SK-N-SH (cell line): ENCODE data around the gene FBXW11. TPM values are rescaled to one million over a fixed set of nuclear protein-coding genes. Genes with fewer than 3 reads are reported as not detected.

Experiments used
- CTCF ChIA-PET: fragments of 300-600, 350-600 bp; formaldehyde crosslinking; extraction: SDS; loops from one replicate; lab custom pipeline; 2021; lab: Yijun Ruan, JAX
- POLR2A ChIA-PET: fragments of 350-600 bp; sonication (Branson Sonifier 250); formaldehyde crosslinking; extraction: SDS; loops from one replicate; lab custom pipeline; 2020; ENCODE audit warnings: antibody characterized with exemption, inconsistent platforms; lab: Yijun Ruan, JAX
- DNase-seq: peaks from one replicate; pipeline ENCODE4 v3.0.0; 2012
- H2AFZ ChIP-seq: fragments of 200-600 bp; sonication (generic); 2 replicates; pipeline ENCODE4 v1.8.1; 2016; ENCODE audit warnings: antibody characterized with exemption, mild to moderate bottlenecking, low read depth
- H3F3A ChIP-seq: fragments of 200-600 bp; sonication (generic); replicated peaks from 2 replicates; pipeline ENCODE3; 2016; ENCODE audit warnings: antibody characterized with exemption, mild to moderate bottlenecking; ENCODE audit not compliant: insufficient read depth
- H3K27ac ChIP-seq, 2 experiments: fragments of 200-500 bp in 1 of 2; fragments of 200-600 bp in 1 of 2; sonication (Bioruptor generic) in 1 of 2; sonication (generic), shearing (Covaris generic) in 1 of 2; 2 replicates each; pipeline versions ENCODE4 v1.5.1 to v1.6.1; 2014 to 2016; ENCODE audit warnings: low read depth in 2 of 2, inconsistent platforms in 1 of 2, low read length in 1 of 2, mild to moderate bottlenecking in 1 of 2, mixed read lengths in 1 of 2
- H3K27me3 ChIP-seq: fragments of 200-600 bp; sonication (generic), shearing (Covaris generic); 2 replicates; pipeline ENCODE4 v1.6.1; 2016; ENCODE audit warnings: mixed run types; ENCODE audit not compliant: insufficient read depth
- H3K36me3 ChIP-seq, 2 experiments: fragments of 200-500 bp in 1 of 2; fragments of 200-600 bp in 1 of 2; sonication (Bioruptor generic) in 1 of 2; sonication (generic) in 1 of 2; replicated peaks in 1 of 2; 2 replicates each; pipeline versions ENCODE3 to v1.5.1; 2014 to 2016; ENCODE audit warnings: low read length in 1 of 2, mild to moderate bottlenecking in 1 of 2; ENCODE audit not compliant: insufficient read depth in 2 of 2, control insufficient read depth in 1 of 2
- H3K4me1 ChIP-seq, 2 experiments: fragments of 200-500 bp in 1 of 2; fragments of 200-600 bp in 1 of 2; sonication (Bioruptor generic) in 1 of 2; sonication (generic), shearing (Covaris generic) in 1 of 2; 2 replicates each; pipeline versions ENCODE4 v1.5.1 to v1.6.1; 2014 to 2016; ENCODE audit warnings: low read depth in 1 of 2, low read length in 1 of 2, mixed run types in 1 of 2; ENCODE audit not compliant: insufficient read depth in 2 of 2, control insufficient read depth in 1 of 2
- H3K4me2 ChIP-seq: fragments of 200-600 bp; sonication (generic), shearing (Covaris generic); 2 replicates; pipeline ENCODE4 v1.6.1; 2017; ENCODE audit warnings: mixed run types
- H3K4me3 ChIP-seq, 2 experiments: fragments of 200-500 bp in 1 of 2; fragments of 200-600 bp in 1 of 2; sonication (Bioruptor generic) in 1 of 2; sonication (generic), shearing (Covaris generic) in 1 of 2; 2 replicates each; pipeline versions ENCODE4 v1.5.1 to v1.8.1; 2014 to 2016; ENCODE audit warnings: low read depth in 2 of 2, inconsistent platforms in 1 of 2, low read length in 1 of 2, mild to moderate bottlenecking in 1 of 2, mixed read lengths in 1 of 2, moderate library complexity in 1 of 2
- H3K79me2 ChIP-seq: fragments of 200-600 bp; sonication (generic); 2 replicates; pipeline ENCODE4 v1.8.1; 2017; ENCODE audit warnings: mild to moderate bottlenecking; ENCODE audit not compliant: insufficient read depth
- H3K9ac ChIP-seq: fragments of 200-600 bp; sonication (generic); 2 replicates; pipeline ENCODE4 v1.6.1; 2017; ENCODE audit warnings: mixed run types
- H3K9me2 ChIP-seq: fragments of 200-600 bp; sonication (generic); 2 replicates; pipeline ENCODE4 v1.6.1; 2017; ENCODE audit warnings: mixed run types
- H3K9me3 ChIP-seq: fragments of 200-600 bp; sonication (generic); 2 replicates; pipeline ENCODE4 v1.6.1; 2017; ENCODE audit warnings: mixed run types, mild to moderate bottlenecking, moderate library complexity
- H4K20me1 ChIP-seq: fragments of 200-600 bp; sonication (generic); 2 replicates; pipeline ENCODE4 v1.6.1; 2017; ENCODE audit warnings: mild to moderate bottlenecking, mixed run types; ENCODE audit not compliant: insufficient read depth
- EZH2phosphoT487 ChIP-seq: fragments of 200-600 bp; sonication (generic); IDR thresholded peaks from 2 replicates; pipeline ENCODE4 v1.6.1; 2017; ENCODE audit warnings: low read depth, mixed run types, mild to moderate bottlenecking, antibody characterized with exemption, moderate library complexity, borderline replicate concordance
- FOSL2 ChIP-seq: IDR thresholded peaks from 2 replicates; pipeline ENCODE4 v1.4.0; 2012; ENCODE audit warnings: low read depth, mild to moderate bottlenecking, moderate library complexity, borderline replicate concordance
- FOXM1 ChIP-seq: IDR thresholded peaks from 2 replicates; pipeline ENCODE4 v1.4.0; 2012; ENCODE audit warnings: low read depth, mild to moderate bottlenecking
- GATA2 ChIP-seq: sonication (generic); formaldehyde crosslinking; IDR thresholded peaks from 2 replicates; pipeline ENCODE4 v1.5.0; 2020; ENCODE audit warnings: mild to moderate bottlenecking, missing genetic modification reagents
- JUND ChIP-seq: IDR thresholded peaks from 2 replicates; pipeline ENCODE4 v1.4.0; 2012
- MEF2A ChIP-seq: IDR thresholded peaks from 2 replicates; pipeline ENCODE4 v1.4.0; 2012; ENCODE audit warnings: low read depth, borderline replicate concordance
- MXI1 ChIP-seq: IDR thresholded peaks from 2 replicates; pipeline ENCODE4 v1.6.1; 2012; ENCODE audit warnings: mild to moderate bottlenecking, low read depth, low read length, improper control_type of control experiment
- NFIC ChIP-seq: IDR thresholded peaks from 2 replicates; pipeline ENCODE4 v1.4.0; 2012; ENCODE audit warnings: borderline replicate concordance
- NRF1 ChIP-seq: IDR thresholded peaks from 2 replicates; pipeline ENCODE4 v1.6.1; 2012; ENCODE audit warnings: low read depth, mild to moderate bottlenecking, low read length
- POLR2AphosphoS5 ChIP-seq: IDR thresholded peaks from 2 replicates; pipeline ENCODE4 v1.6.1; 2012; ENCODE audit warnings: low read depth, low read length
- RCOR1 ChIP-seq: fragments of 150-350 bp; IDR thresholded peaks from 2 replicates; pipeline ENCODE4 v1.6.1; 2017; ENCODE audit warnings: antibody characterized with exemption, low read length
- RFX5 ChIP-seq: IDR thresholded peaks from 2 replicates; pipeline ENCODE4 v1.6.1; 2012; ENCODE audit warnings: mild to moderate bottlenecking, improper control_type of control experiment, low read length
- SMC3 ChIP-seq: IDR thresholded peaks from 2 replicates; pipeline ENCODE4 v1.6.1; 2012; ENCODE audit warnings: low read depth, low read length, improper control_type of control experiment
- WGBS: methylation state at CpG from one replicate; pipeline ENCODE4 v1.1.6; 2017; ENCODE audit warnings: low lambda C conversion rate; 5-methylcytosine and 5-hydroxymethylcytosine counted together
- polyA plus RNA-seq, 3 experiments: library from polyadenylated mRNA; depleted of rRNA; stranded (reverse); fragments of >200 nt; gene quantifications; 2 replicates each; pipeline ENCODE4 v1.2.3, GENCODE V29; 2012
- TF ChIP-seq, protein P1 (sequence below): IDR thresholded peaks from 2 replicates; pipeline ENCODE4; 2012
- TF ChIP-seq, protein P2 (sequence below): fragments of 200-600 bp; sonication (generic); IDR thresholded peaks from 2 replicates; pipeline ENCODE4 v1.6.1; 2017; ENCODE audit warnings: antibody characterized with exemption, mild to moderate bottlenecking, moderate library complexity
- TF ChIP-seq, protein P3 (sequence below): IDR thresholded peaks from 2 replicates; pipeline ENCODE4 v1.4.0; 2012; ENCODE audit warnings: low read depth

The FBXW11 gene
- polyA plus RNA-seq, 1 of the 3 experiments (the other 2 are of a cell fraction): 37.5 TPM

DNA sequence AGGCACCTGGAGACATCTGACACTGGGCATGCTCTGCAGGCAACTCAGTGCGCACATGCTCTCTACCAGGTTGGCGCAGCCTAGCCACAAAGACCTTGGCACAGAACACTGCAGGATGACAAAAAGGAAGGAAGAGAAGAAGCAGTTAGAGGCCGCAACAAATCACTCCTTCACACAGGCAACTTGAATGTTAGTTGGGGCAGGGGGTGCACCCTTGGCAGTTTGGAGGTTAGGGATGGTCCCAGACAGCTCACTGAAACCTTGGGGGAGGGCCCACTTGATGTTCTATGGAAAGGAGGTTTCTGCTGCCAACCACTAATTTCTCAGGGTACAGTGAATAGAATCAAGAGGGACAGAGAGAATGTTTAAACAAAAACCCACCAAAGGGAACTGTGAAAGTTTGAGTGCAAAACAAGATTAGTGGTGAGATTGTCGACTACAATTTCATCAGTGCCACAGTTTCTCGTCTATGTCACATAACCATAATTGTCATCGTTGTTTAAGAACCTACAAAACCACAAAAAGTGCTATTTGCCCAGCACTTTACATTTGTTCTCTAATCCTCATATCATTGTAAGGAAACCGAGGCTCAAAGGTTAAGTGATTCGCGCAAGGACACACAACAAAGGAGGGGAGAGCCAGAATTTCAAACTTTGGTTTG is 48.7 kb downstream of the FBXW11 start:
- peaks cover 97% of the 10 kb centered on the region for H4K20me1 ChIP-seq
- no peaks in the 10 kb centered on the region for H3K9me2 ChIP-seq
- peaks cover 99% of the 10 kb centered on the region for H3K79me2 ChIP-seq
- H3F3A ChIP-seq: peaks cover 19% of the 10 kb centered on the region
- no peak overlapping the region for H3K27ac ChIP-seq
- no peak overlapping the region for H3K4me2 ChIP-seq
- no peak overlapping the region for H3K4me3 ChIP-seq
- H3K36me3 ChIP-seq: peaks cover 0 to 4% of the 10 kb centered on the region in 2 experiments
- no peaks in the 10 kb centered on the region for H3K9me3 ChIP-seq
- CTCF ChIA-PET: interaction anchor here (0.9 kb wide), 1 partner anchor 37 kb away, joined by 3 read pairs; no protein-coding TSS in a partner anchor
- H3K27me3 ChIP-seq: no peaks in the 10 kb centered on the region
- H3K9ac ChIP-seq: no peak overlapping the region
- no peak for TF ChIP-seq SMC3
- TF ChIP-seq, protein P1, sequence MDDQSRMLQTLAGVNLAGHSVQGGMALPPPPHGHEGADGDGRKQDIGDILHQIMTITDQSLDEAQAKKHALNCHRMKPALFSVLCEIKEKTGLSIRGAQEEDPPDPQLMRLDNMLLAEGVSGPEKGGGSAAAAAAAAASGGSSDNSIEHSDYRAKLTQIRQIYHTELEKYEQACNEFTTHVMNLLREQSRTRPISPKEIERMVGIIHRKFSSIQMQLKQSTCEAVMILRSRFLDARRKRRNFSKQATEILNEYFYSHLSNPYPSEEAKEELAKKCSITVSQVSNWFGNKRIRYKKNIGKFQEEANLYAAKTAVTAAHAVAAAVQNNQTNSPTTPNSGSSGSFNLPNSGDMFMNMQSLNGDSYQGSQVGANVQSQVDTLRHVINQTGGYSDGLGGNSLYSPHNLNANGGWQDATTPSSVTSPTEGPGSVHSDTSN: no peak
- TF ChIP-seq MXI1: no peak
- POLR2A ChIA-PET: no interaction called here
- no peak for DNase-seq
- H3K4me1 ChIP-seq: peaks cover 12 to 31% of the 10 kb centered on the region in 2 experiments; a peak in 3 of 4 replicates
- H2AFZ ChIP-seq: no peak overlapping the region
- 92% methylated on average over 9 of the region's 9 CpGs for WGBS

DNA sequence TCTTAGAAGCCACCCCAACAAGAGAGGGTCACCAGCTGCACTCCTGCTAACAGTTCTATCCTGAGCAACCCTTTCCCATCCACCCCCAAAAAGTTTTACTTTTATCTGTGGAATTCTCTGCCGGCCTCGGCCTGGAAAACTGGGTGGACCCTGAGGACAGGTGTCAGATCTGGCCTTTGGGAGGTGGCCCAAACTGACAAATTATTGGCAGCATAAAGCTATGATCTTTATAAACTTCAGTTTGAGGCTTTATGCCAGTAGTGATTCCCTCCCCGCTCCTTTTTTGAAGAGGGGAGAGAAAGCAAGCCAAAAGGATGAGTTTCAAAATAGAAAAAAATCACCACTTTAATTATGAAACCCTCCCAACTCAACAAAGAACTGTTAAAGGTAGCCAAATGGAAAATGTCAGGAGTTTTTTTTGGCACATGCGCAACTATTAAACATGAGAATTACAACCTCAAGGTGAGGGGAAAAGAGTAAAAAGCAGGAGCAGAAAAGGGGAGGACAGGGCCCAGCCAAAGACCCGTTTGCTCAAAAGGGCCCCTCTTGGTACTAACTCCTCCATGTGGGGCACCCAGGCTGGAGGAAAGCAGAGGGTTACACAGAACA is 49.4 kb downstream of the FBXW11 start:
- Histone ChIP-seq H3K9me2 (no peaks in the 10 kb centered on the region), H3K9me3 (no peaks in the 10 kb centered on the region), H4K20me1 (peaks cover 91% of the 10 kb centered on the region), H3K9ac (no peak overlapping the region), H3K79me2 (peaks cover 97% of the 10 kb centered on the region), H3K4me2 (no peak overlapping the region), H3K27ac (no peak overlapping the region), H3K36me3 (peaks cover 0 to under 1% of the 10 kb centered on the region in 2 experiments), H2AFZ (no peak overlapping the region), H3K4me3 (no peak overlapping the region), H3K4me1 (peaks cover 12 to 25% of the 10 kb centered on the region in 2 experiments; a peak in 3 of 4 replicates), H3K27me3 (no peaks in the 10 kb centered on the region), H3F3A (peaks cover 19% of the 10 kb centered on the region)
- TF ChIP-seq NRF1 (no peak), JUND (no peak)
- CTCF ChIA-PET: no interaction called here
- POLR2A ChIA-PET: no interaction called here
- 96% methylated on average over 5 of the region's 5 CpGs for WGBS
- DNase-seq: no peak

DNA sequence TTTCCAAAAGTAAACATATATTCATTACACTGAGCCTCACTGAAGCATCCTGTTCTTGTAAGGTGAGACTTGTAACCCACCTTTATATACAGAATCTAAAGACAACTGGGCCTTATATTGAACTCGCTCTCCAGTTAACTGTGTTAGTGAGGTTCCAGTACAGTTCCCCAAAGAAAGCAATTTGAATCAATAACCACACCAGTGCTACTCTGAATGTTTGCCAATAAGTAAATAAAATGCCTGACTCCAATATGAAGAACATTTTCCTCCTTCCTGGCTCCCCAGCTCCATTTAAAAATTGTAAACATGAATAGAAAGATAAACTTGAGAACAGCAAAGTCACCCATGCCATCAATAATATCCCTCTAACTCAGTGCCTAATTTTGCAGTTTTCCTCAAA is 50.1 kb downstream of the FBXW11 start:
- Histone ChIP-seq H3K27me3 (no peaks in the 10 kb centered on the region), H3K36me3 (peaks cover 0 to 4% of the 10 kb centered on the region in 2 experiments), H3K27ac (no peak overlapping the region; a peak in 1 of 4 replicates), H3K9me2 (no peaks in the 10 kb centered on the region), H3K4me1 (peaks cover 12 to 25% of the 10 kb centered on the region in 2 experiments; a peak in 3 of 4 replicates), H3K79me2 (peaks cover 97% of the 10 kb centered on the region), H3K9me3 (no peaks in the 10 kb centered on the region), H3K4me2 (no peak overlapping the region), H4K20me1 (peaks cover 92% of the 10 kb centered on the region), H3K9ac (no peak overlapping the region), H3F3A (peaks cover 19% of the 10 kb centered on the region), H2AFZ (no peak overlapping the region), H3K4me3 (no peak overlapping the region)
- POLR2A ChIA-PET: no interaction called here
- WGBS: 94% methylated on average over 1 of the region's 1 CpG
- DNase-seq: no peak
- CTCF ChIA-PET: no interaction called here
- no peak for TF ChIP-seq GATA2 (CRISPR knock-in tag)
- TF ChIP-seq NRF1: no peak
- no peak for TF ChIP-seq EZH2phosphoT487
- no peak for TF ChIP-seq MEF2A
- TF ChIP-seq RFX5: no peak
- TF ChIP-seq NFIC: no peak
- TF ChIP-seq, protein P2, sequence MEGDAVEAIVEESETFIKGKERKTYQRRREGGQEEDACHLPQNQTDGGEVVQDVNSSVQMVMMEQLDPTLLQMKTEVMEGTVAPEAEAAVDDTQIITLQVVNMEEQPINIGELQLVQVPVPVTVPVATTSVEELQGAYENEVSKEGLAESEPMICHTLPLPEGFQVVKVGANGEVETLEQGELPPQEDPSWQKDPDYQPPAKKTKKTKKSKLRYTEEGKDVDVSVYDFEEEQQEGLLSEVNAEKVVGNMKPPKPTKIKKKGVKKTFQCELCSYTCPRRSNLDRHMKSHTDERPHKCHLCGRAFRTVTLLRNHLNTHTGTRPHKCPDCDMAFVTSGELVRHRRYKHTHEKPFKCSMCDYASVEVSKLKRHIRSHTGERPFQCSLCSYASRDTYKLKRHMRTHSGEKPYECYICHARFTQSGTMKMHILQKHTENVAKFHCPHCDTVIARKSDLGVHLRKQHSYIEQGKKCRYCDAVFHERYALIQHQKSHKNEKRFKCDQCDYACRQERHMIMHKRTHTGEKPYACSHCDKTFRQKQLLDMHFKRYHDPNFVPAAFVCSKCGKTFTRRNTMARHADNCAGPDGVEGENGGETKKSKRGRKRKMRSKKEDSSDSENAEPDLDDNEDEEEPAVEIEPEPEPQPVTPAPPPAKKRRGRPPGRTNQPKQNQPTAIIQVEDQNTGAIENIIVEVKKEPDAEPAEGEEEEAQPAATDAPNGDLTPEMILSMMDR: no peak
- TF ChIP-seq FOXM1: no peak
- no peak for TF ChIP-seq RCOR1
- TF ChIP-seq, protein P3, sequence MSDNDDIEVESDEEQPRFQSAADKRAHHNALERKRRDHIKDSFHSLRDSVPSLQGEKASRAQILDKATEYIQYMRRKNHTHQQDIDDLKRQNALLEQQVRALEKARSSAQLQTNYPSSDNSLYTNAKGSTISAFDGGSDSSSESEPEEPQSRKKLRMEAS: no peak
- no peak for TF ChIP-seq FOSL2
- TF ChIP-seq POLR2AphosphoS5: no peak
